NCI-H446 treated with DMSO at 0.1 percent for 48 hours (cell line): ENCODE measurements around the gene OLIG3.

Source experiments
- DNase-seq: peaks from one replicate; lab custom pipeline; 2025; lab: John Stamatoyannopoulos, UW

The OLIG3 gene

GRCh38 chr6:137494281-137494987 lies at the start of gene OLIG3:
OLIG3 (minus strand) TSS chr6:137494394; CDS start chr6:137494170, 224 bp downstream.
- no peak for DNase-seq

DNA sequence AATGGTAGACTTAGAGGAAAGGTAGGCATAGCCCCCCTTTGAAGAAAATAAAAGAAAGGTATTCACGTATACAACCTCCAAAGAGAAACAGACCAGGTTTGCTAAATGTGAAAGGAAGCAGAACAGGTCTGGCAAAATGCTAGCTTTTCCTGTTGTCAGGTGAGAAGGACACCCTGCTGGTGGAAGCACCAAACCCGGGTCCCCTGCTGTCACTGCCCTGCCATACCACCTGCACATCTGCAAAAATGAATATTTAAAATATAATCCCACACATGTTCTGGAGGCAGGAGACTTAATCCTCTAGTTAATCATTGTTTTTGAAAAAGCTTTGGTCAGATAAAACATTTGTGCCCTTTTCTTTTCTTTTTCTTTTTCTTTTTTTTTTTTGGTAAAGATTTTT lies 48.9 kb upstream of the OLIG3 start:
- no peak for DNase-seq

- no peak for DNase-seq
Observed at GRCh38 chr6:137542713-137543112, 48.5 kb upstream of the OLIG3 start.

GRCh38 chr6:137541534-137542063 lies 47.4 kb upstream of the OLIG3 start:
- DNase-seq, result no peak

GRCh38 chr6:137536104-137536773 lies 42.0 kb upstream of the OLIG3 start:
- no peak for DNase-seq

DNA sequence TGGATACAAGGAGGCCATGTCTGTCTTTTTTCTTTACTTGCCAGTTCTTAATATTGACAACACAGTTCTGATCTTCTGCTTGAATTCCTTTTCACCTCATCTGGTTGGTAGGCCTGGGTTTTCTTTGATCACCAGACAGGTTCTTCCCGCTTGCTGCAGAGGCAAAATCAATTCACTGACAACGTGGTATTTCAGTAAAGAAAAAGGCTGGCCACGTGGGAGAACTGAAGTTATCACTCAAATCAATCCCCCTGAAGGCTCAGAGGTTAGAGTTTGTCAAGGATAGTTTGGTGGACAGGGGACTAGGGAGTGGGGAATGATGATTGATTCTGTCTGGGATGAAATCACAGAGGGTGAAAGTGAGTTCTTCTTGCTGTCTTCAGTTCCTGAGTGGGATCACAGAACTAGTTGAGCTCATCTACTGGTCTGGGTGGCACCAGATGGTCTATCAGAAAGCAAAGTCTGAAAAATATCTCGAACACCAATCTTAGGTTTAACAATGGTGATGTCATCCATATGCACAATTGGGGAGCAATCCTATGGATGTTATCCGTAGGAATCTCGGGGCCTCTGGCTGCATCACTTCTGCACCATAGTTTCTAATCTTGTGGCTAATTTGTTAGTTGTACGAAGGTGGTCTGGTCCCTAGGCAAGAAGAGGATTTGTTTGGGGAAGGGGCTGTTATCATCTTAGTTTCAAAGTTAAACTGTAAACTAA lies 37.3 kb upstream of the OLIG3 start:
- DNase-seq, result no peak

- DNase-seq, result no peak
Observed at GRCh38 chr6:137530404-137530803, 36.2 kb upstream of the OLIG3 start.

DNA sequence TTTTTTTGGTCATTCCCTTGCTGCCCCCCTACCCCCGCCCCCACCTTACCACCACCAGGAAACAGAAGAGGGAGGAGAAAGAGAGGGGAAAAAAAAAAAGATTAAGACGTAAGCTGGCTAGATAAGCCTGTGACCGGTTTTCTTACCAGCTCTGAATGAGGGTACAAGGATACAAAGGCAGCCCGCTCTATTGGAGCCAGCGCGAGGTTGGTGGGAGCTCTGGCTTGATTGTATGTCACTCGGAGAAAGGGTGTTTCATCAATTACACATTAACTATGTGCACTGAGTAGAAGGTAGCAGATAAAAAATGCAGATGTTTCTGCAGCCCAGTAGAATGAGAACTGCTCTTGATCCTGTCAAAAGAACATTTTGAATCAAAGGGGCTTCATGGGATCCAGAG lies 28.6 kb upstream of the OLIG3 start:
- no peak for DNase-seq

GRCh38 chr6:137522198-137522798 lies 28.1 kb upstream of the OLIG3 start:
- DNase-seq, result no peak

DNA sequence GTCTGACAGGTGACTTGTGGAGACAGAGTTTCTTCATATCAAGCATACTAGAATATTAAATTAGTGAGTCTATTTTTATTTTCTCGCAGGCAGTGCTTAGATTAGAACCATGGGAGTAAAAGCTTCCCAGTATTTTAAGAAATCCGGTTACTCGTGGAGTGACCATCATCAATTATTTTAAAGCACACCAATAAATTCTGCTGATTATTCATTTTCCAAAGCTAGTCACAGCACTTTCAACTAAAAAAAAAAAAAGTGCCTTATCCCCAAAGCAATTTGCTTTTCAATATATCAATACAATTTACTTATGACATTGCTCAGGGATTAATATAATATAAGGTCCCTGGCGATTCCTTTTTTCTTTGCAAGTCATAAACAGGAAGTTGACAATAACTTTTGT lies 26.3 kb upstream of the OLIG3 start:
- DNase-seq, result no peak

- no peak for DNase-seq
Observed at GRCh38 chr6:137519629-137520176, 25.5 kb upstream of the OLIG3 start.

GRCh38 chr6:137518386-137518983 lies 24.3 kb upstream of the OLIG3 start:
- no peak for DNase-seq

- no peak for DNase-seq
Observed at GRCh38 chr6:137514418-137514817, 20.2 kb upstream of the OLIG3 start.

DNA sequence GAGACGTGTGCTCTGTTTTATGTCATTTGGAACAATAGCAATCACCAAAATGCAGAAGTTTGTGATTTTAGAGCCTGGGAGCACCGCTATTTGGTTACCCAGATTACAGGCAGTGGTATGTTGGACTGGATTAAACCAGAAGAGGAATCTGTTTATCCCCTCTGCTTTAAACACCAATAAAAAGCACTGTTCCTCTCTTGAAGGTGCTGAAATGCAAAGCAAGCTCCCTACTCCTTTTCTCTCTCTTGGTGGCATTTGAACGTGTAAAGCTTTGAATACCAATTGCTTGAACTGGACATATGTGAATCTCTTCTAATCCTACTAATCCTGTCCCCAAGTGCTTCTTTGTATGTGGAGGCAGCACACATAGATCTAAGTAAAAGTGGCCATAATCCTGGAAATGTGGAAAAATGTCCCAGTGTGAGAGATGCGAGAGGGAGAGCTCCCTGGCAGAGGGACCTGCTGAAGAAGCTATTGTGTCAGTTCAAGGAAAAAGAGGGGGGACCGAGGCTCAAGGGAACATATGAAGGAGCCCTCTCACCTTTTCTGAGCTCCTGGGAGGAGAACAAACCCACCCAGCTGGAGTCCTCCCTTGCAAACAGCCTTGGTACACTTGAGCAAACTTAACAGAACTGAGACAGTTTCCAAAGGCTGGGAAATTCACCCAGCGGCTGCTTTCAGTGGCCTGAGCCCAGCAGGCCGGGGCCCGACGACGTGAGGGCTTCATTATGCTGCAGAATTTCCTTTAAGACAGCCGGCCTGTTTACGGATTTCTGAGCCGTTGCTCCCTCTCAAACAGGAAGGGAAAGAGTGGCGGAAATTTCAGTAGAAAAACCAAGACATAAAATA lies 18.8 kb upstream of the OLIG3 start:
- DNase-seq, result no peak

DNA sequence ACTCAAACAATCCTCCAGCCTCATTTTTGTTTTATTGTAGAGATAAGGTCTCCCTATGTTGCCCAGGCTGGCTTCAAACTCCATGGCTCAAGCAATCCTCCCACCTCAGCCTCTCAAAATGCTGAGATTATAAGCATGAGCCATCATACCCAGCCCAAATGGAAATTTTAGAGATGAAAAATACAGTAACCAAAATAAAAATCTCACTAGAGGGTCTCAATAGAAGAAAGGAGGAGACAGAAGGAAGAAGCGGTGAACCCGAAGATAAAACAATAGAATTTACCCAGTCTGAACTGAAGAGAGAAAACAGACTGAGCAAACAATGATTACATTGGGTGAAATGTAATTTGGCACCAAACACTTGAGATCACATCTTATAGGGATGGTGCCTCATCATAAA lies 16.7 kb upstream of the OLIG3 start:
- no peak for DNase-seq

GRCh38 chr6:137498481-137499190 lies 4.4 kb upstream of the OLIG3 start:
- DNase-seq, result no peak

DNA sequence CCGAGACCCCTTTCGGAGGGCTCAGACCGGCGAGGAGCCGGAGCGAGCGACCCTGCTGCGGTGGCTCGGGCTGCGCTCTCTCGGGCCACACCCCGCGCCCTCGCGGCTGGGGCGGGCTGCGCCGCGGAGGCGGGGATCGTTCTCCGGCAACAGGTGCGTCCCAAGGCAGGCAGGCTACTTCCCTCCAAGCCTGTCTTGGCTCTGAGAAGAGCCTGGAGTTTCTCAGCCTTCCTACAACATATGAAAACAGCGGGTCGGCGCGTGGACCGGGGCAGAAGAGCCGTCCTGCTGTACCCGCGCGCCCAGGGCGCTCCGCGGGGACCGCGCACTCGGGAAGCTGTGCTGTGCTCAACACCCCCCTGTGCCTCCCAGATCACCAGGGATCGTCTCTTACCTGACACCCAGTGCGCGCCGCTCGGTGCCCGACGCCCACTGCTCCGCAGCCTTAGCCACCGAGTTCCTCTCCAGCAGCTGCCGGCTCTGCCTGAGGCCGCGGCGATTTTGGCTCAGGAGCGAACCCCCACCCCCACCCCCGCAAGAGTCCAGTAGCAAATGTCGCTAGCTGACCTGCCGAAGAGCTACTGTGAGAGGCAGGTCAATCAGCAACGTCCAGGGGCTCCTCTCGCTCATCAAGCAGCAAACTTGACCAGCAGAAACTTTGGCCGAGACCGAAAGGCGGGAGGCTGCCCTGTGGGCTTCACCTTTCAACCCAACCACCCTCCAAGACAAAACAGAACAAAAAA lies 3.7 kb upstream of the OLIG3 start:
- DNase-seq, result no peak

DNA sequence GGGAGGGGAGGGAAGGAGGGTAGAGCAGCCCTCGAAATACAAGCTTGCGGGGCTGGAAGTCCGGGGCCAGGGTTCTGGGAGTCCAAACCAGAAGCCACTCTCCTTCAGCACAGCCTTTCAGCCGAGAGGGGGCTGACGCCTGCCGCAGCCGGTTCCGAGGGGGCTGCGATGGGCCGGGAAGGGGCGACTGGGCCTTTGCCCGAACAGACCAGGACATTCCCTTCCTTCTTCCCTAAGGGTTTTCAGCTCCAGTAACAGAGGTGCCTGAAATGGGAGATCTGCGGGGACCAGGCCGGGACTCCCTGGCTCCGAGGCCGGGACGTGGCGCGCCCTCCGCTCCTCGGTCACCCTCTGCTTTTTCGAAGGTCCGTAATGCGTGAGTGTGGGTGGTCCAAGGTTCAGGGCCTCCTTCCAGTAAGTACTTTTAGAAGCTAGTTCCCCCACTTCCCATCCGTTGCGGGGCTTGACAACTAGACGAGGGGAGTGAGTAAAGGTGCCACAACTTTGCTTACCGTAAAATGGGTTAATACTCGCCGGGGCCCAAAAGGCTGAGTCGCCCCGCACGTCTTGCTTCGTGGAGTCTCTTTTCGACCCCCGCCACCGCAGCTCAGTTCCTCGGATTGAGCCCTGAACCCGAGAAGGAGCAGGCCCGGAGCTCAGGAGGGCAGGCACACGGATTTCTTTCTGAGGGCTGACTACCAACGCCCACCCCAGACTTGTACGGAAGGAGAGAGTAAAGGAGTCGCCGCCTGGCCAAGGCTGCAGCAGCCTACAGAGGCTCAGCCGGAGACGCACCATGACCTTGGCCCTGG lies 2.9 kb upstream of the OLIG3 start:
- no peak for DNase-seq

- DNase-seq, result no peak
Observed at GRCh38 chr6:137496368-137496767, 2.2 kb upstream of the OLIG3 start.
